Activated B cell treated with CpG ODN at 0.5 μM for 24 hours (primary cell): ENCODE measurements around the gene ARHGAP4. TPM values are rescaled to one million over a fixed set of nuclear protein-coding genes. Genes with fewer than 3 reads are reported as not detected.

Source experiments
- ATAC-seq: fragments of 200-7000 bp; cut with Tn5 transposase; one replicate; pipeline ENCODE4 v1.10.0; 2021; ENCODE audit warnings: low read depth, mild to moderate bottlenecking, moderate library complexity
- CTCF ChIA-PET: fragments of 350-600 bp; sonication (Branson Sonifier 250); formaldehyde crosslinking; loops from one replicate; lab custom pipeline; 2021; ENCODE audit warnings: antibody characterized with exemption; lab: Charles Lee
- POLR2A ChIA-PET: fragments of 350-600 bp; sonication (Branson Sonifier 250); formaldehyde crosslinking; loops from one replicate; lab custom pipeline; 2021; ENCODE audit warnings: antibody characterized with exemption; lab: Charles Lee
- DNase-seq: peaks from one replicate; pipeline ENCODE4 v3.0.0; 2022
- H3K27ac Mint-ChIP-seq: one replicate; pipeline ENCODE4 v1.8.0; 2020; ENCODE audit warnings: mixed read lengths
- H3K27me3 Mint-ChIP-seq: one replicate; pipeline ENCODE4 v1.8.0; 2021; ENCODE audit warnings: mixed read lengths
- H3K36me3 Mint-ChIP-seq: one replicate; pipeline ENCODE4 v1.8.0; 2021; ENCODE audit warnings: low read depth, mixed read lengths
- H3K4me1 Mint-ChIP-seq: one replicate; pipeline ENCODE4 v1.8.0; 2021; ENCODE audit warnings: mixed read lengths
- H3K4me3 Mint-ChIP-seq: one replicate; pipeline ENCODE4 v1.8.0; 2020; ENCODE audit warnings: mild to moderate bottlenecking, mixed read lengths
- H3K9me3 Mint-ChIP-seq: one replicate; pipeline ENCODE4 v1.8.0; 2020; ENCODE audit warnings: mixed read lengths
- CTCF ChIP-seq: fragments of 200-600 bp; IDR thresholded peaks from one replicate; pipeline ENCODE4 v1.8.0; 2022; ENCODE audit warnings: antibody characterized with exemption, mild to moderate bottlenecking
- intact Hi-C: fragments of 100-400 bp; cut with micrococcal nuclease; formaldehyde crosslinking; loops from one replicate; pipeline ENCODE4 v1.15.1; 2024
- total RNA-seq: library from RNA; stranded (reverse); gene quantifications from 2 replicates; pipeline ENCODE4 v1.2.3, GENCODE V29; 2022

The ARHGAP4 gene
- total RNA-seq, 1 donor from 2014 or later = 158 TPM

DNA sequence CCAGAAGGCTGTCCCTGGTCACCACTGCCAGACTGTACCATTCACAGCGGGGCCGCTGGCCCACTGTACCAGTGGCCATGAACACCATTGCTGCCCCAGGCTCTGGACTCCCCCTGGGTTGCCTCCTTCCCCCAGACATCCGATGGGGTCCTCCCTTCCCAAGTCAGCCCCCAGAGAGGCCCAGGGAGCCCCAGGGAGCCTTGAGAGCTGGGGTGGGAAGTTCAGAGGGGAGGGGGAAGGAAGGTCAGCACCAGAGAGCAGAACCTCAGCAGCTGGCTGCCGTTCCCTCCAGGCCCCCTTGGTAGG is 441 bp upstream of the ARHGAP4 start:
- POLR2A ChIA-PET = interaction anchor here (0.7 to 10.3 kb wide), 20 partner anchors 15 to 621 kb away, joined by 3 to 305 read pairs (median 6); partner anchors contain the start of genes AVPR2, BCAP31, G6PD and HCFC1
- no peaks in the 10 kb centered on the region for H3K9me3 Mint-ChIP-seq
- peaks cover 12% of the 10 kb centered on the region for H3K36me3 Mint-ChIP-seq
- no peaks in the 10 kb centered on the region for H3K27me3 Mint-ChIP-seq
- DNase-seq (no peak), ATAC-seq (peak; percentile 1)
- H3K4me1 Mint-ChIP-seq = peaks cover 55% of the 10 kb centered on the region
- intact Hi-C loops = loop anchor here (1.0 to 5.0 kb wide), 5 partner anchors 109 to 453 kb away; partner anchors contain the start of genes CCNQ, EMD and MECP2
- H3K4me3 Mint-ChIP-seq = peak overlapping the region; percentile 87
- CTCF ChIA-PET = interaction anchor here (1.0 to 7.7 kb wide), 2 partner anchors 22 to 894 kb away, joined by 3 to 146 read pairs; partner anchors contain the start of gene RENBP
- H3K27ac Mint-ChIP-seq = peak overlapping the region; percentile 96
- TF ChIP-seq CTCF = no peak

GRCh38 chrX:153925387-153925738 is 701 bp downstream of the ARHGAP4 start:
- no peaks in the 10 kb centered on the region for H3K9me3 Mint-ChIP-seq
- intact Hi-C loops = loop anchor here (2.0 to 5.0 kb wide), 3 partner anchors 25 to 328 kb away; partner anchors contain the start of gene CCNQ
- H3K27me3 Mint-ChIP-seq = no peaks in the 10 kb centered on the region
- ATAC-seq (no peak), DNase-seq (no peak)
- CTCF ChIA-PET = interaction anchor here (0.8 to 7.7 kb wide), 2 partner anchors 23 to 146 kb away, joined by 3 to 146 read pairs; partner anchors contain the start of gene RENBP
- peaks cover 52% of the 10 kb centered on the region for H3K4me1 Mint-ChIP-seq
- peak overlapping the region; percentile 97 for H3K27ac Mint-ChIP-seq
- peaks cover 7% of the 10 kb centered on the region for H3K36me3 Mint-ChIP-seq
- no peak for TF ChIP-seq CTCF
- POLR2A ChIA-PET = interaction anchor here (0.7 to 10.3 kb wide), 20 partner anchors 15 to 472 kb away, joined by 3 to 305 read pairs (median 4); partner anchors contain the start of genes AVPR2, FLNA, HCFC1 and IDH3G
- peak overlapping the region; percentile 92 for H3K4me3 Mint-ChIP-seq

GRCh38 chrX:153924149-153924861 is 1.8 kb downstream of the ARHGAP4 start:
- Mint-ChIP-seq H3K4me3 (peak overlapping the region; percentile 92), H3K27ac (peak overlapping the region; percentile 97), H3K36me3 (peaks cover 12% of the 10 kb centered on the region), H3K4me1 (peaks cover 54% of the 10 kb centered on the region), H3K9me3 (no peaks in the 10 kb centered on the region), H3K27me3 (no peaks in the 10 kb centered on the region)
- POLR2A ChIA-PET = interaction anchor here (0.8 to 10.3 kb wide), 12 partner anchors 14 to 623 kb away, joined by 3 to 305 read pairs (median 8); partner anchors contain the start of genes AVPR2, FLNA, HCFC1 and IDH3G
- intact Hi-C loops = loop anchor here (1.0 to 2.0 kb wide), 3 partner anchors 23 to 29 kb away; no protein-coding TSS in a partner anchor
- ATAC-seq (no peak), DNase-seq (no peak)
- CTCF ChIA-PET = interaction anchor here (1.0 to 7.7 kb wide), 3 partner anchors 24 to 89 kb away, joined by 3 to 146 read pairs (median 4); partner anchors contain the start of gene RENBP
- no peak for TF ChIP-seq CTCF

DNA sequence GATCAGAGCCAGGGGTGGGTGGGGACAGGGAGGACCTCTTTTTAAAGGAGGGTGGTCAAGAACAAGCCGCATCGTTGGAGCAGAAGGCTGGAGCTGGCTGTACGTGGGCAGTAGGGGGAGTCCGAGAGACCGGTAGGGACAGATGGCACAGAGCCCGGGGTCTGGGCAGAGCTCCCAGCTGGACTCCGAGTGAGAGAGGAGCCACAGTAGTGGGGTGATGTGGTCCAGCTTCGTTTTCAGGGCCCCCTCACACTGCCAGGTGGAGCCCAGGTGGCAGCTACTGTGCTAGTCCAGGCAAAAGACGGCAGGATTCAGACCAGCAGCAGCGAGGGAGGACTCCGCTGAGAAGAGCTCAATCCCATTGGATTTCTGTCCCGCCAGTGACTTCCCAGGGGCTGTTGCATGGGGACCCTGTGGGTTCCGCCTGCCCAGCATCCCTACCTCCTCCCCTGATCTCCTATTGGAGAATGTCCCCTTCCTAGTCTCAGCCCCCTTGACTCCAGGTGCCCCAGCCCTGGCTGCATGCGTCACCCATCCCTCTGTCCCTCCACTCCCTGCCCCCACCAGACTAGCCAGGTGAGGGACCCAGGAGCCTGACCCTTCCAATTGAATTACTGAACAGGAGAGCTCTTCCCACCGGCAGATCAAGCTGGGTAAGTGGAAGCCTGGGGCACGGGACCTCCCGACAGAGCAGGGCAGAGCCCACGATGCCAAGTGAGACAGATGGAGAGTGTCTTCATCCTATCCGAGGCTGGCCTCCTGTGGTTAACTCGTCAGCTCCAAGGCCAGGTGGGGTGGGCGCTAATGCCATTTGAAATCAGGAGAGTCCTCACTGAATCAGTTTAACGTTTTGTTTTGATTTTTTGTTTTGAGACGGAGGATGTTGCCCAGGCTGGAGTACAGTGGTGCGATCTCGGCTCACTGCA is 2.9 kb downstream of the ARHGAP4 start:
- ATAC-seq (no peak), DNase-seq (no peak)
- ChIA-PET POLR2A (interaction anchor here (0.6 to 10.3 kb wide), 10 partner anchors 13 to 832 kb away, joined by 3 to 305 read pairs (median 7); partner anchors contain the start of genes HCFC1, IDH3G, NAA10 and RENBP), CTCF (interaction anchor here (0.6 to 7.7 kb wide), 6 partner anchors 17 to 167 kb away, joined by 3 to 146 read pairs (median 3); partner anchors contain the start of gene RENBP)
- H3K27me3 Mint-ChIP-seq = no peaks in the 10 kb centered on the region
- intact Hi-C loops = loop anchor here (1.0 kb wide), 1 partner anchor 35 kb away; no protein-coding TSS in a partner anchor
- no peaks in the 10 kb centered on the region for H3K9me3 Mint-ChIP-seq
- H3K27ac Mint-ChIP-seq = peak overlapping the region; percentile 73
- no peak for TF ChIP-seq CTCF
- peaks cover 18% of the 10 kb centered on the region for H3K36me3 Mint-ChIP-seq
- H3K4me3 Mint-ChIP-seq = peak overlapping the region; percentile 92
- H3K4me1 Mint-ChIP-seq = peaks cover 44% of the 10 kb centered on the region
